Measurements from ENCODE around the gene TEX12. TPM values are rescaled to one million over a fixed set of nuclear protein-coding genes. Genes with fewer than 3 reads are reported as not detected.
"Not testable (repeated sequence)": the region's sequence is repeated elsewhere in the genome, so short reads cannot be mapped to it uniquely, and the experiment has no call there.

Gene TEX12
- total RNA-seq, 1 donor from 2014 or later, result not detected

- DNase-seq (ENCODE audit: low spot score, unreplicated experiment), result no peak
- Mint-ChIP-seq H3K4me3 (ENCODE audit: low read depth) (no peak overlapping the region), H3K4me1 (ENCODE audit: low read depth) (peaks cover 7% of the 10 kb centered on the region), H3K27me3 (peaks cover 8% of the 10 kb centered on the region), H3K9me3 (ENCODE audit: low read depth) (peaks cover 3% of the 10 kb centered on the region), H3K36me3 (ENCODE audit: insufficient read depth) (no peaks in the 10 kb centered on the region), H3K27ac (no peak overlapping the region)
- no peak for TF ChIP-seq CTCF (IDR thresholded peaks at IDR 0.05; ENCODE audit: unreplicated experiment)
These were observed 29.4 kb downstream of the TEX12 start for GRCh38 chr11:112196519-112197087.

- not testable (repeated sequence) for H3K36me3 Mint-ChIP-seq (ENCODE audit: insufficient read depth); DNase-seq (ENCODE audit: low spot score, unreplicated experiment); H3K4me3 Mint-ChIP-seq (ENCODE audit: low read depth); H3K27ac Mint-ChIP-seq; H3K9me3 Mint-ChIP-seq (ENCODE audit: low read depth); H3K27me3 Mint-ChIP-seq
- peaks cover 14% of the 10 kb centered on the region for H3K4me1 Mint-ChIP-seq (ENCODE audit: low read depth)
These were observed 31.9 kb downstream of the TEX12 start for GRCh38 chr11:112199101-112199500.

- H3K9me3 Mint-ChIP-seq (ENCODE audit: low read depth), result no peaks in the 10 kb centered on the region
- H3K27ac Mint-ChIP-seq, result no peak overlapping the region
- DNase-seq (ENCODE audit: low spot score, unreplicated experiment), result no peak
- H3K27me3 Mint-ChIP-seq, result peaks cover 8% of the 10 kb centered on the region
- H3K4me1 Mint-ChIP-seq (ENCODE audit: low read depth), result peaks cover 14% of the 10 kb centered on the region
- H3K4me3 Mint-ChIP-seq (ENCODE audit: low read depth), result no peak overlapping the region
- H3K36me3 Mint-ChIP-seq (ENCODE audit: insufficient read depth), result no peaks in the 10 kb centered on the region
- no peak for TF ChIP-seq CTCF (IDR thresholded peaks at IDR 0.05; ENCODE audit: unreplicated experiment)
These were observed 33.1 kb downstream of the TEX12 start for GRCh38 chr11:112200252-112200651.

- no peak overlapping the region for H3K27ac Mint-ChIP-seq
- no peak for TF ChIP-seq CTCF (IDR thresholded peaks at IDR 0.05; ENCODE audit: unreplicated experiment)
These were observed 38.9 kb downstream of the TEX12 start for GRCh38 chr11:112206071-112206470.

GRCh38 chr11:112210890-112211289 lies 43.7 kb downstream of the TEX12 start:
- DNase-seq (ENCODE audit: low spot score, unreplicated experiment), result no peak
- H3K36me3 Mint-ChIP-seq (ENCODE audit: insufficient read depth), result peaks cover 5% of the 10 kb centered on the region

More at GRCh38 chr11:112206071-112206470, 38.9 kb downstream of the TEX12 start:
- Mint-ChIP-seq H3K27me3 (peaks cover 4% of the 10 kb centered on the region), H3K36me3 (ENCODE audit: insufficient read depth) (peaks cover 5% of the 10 kb centered on the region), H3K4me3 (ENCODE audit: low read depth) (no peak overlapping the region), H3K9me3 (ENCODE audit: low read depth) (peaks cover 4% of the 10 kb centered on the region), H3K4me1 (ENCODE audit: low read depth) (peaks cover 10% of the 10 kb centered on the region)
- no peak for DNase-seq (ENCODE audit: low spot score, unreplicated experiment)

More at GRCh38 chr11:112210890-112211289, 43.7 kb downstream of the TEX12 start:
- H3K4me3 Mint-ChIP-seq (ENCODE audit: low read depth), result no peak overlapping the region
- no peak for TF ChIP-seq CTCF (IDR thresholded peaks at IDR 0.05; ENCODE audit: unreplicated experiment)
- peaks cover 4% of the 10 kb centered on the region for H3K9me3 Mint-ChIP-seq (ENCODE audit: low read depth)
- H3K4me1 Mint-ChIP-seq (ENCODE audit: low read depth), result no peaks in the 10 kb centered on the region
- peaks cover 4% of the 10 kb centered on the region for H3K27me3 Mint-ChIP-seq
- H3K27ac Mint-ChIP-seq, result no peak overlapping the region
